GM18868 (cell line): ENCODE results near the gene NUMBL.
"Not testable (repeated sequence)": the region's sequence is repeated elsewhere in the genome, so short reads cannot be mapped to it uniquely, and the experiment has no call there.

Experiments used
- ATAC-seq: cut with Tn5 transposase; IDR thresholded peaks from one replicate; pipeline ENCODE4 v1.9.1; 2021; ENCODE audit warnings: mild to moderate bottlenecking, moderate library complexity; ENCODE audit not compliant: unreplicated experiment

NUMBL gene

GRCh38 chr19:40667602-40668001, 22.8 kb downstream of the NUMBL start:
- ATAC-seq: no peak

GRCh38 chr19:40666803-40667438, 23.5 kb downstream of the NUMBL start:
- ATAC-seq: no peak

- no peak for ATAC-seq
Observed at GRCh38 chr19:40663695-40664692, 26.5 kb downstream of the NUMBL start.

- peak; percentile 83 for ATAC-seq
Observed at GRCh38 chr19:40662925-40663694, 27.3 kb downstream of the NUMBL start.

GRCh38 chr19:40661616-40662015, 28.8 kb downstream of the NUMBL start:
- ATAC-seq: no peak

GRCh38 chr19:40659566-40659965, 30.9 kb downstream of the NUMBL start:
- ATAC-seq: no peak

- ATAC-seq: no peak
Observed at GRCh38 chr19:40659116-40659515, 31.3 kb downstream of the NUMBL start.

- ATAC-seq: no peak
Observed at GRCh38 chr19:40658031-40658430, 32.4 kb downstream of the NUMBL start.

- ATAC-seq: not testable (repeated sequence)
Observed at GRCh38 chr19:40655684-40656083, 34.8 kb downstream of the NUMBL start.

- ATAC-seq: not testable (repeated sequence)
Observed at GRCh38 chr19:40652303-40652702, 38.1 kb downstream of the NUMBL start.

- no peak for ATAC-seq
Observed at GRCh38 chr19:40650749-40651305, 39.6 kb downstream of the NUMBL start.

GRCh38 chr19:40649903-40650675, 40.4 kb downstream of the NUMBL start:
- not testable (repeated sequence) for ATAC-seq

- no peak for ATAC-seq
Observed at GRCh38 chr19:40646743-40647254, 43.7 kb downstream of the NUMBL start.

- no peak for ATAC-seq
Observed at GRCh38 chr19:40642757-40643305, 47.6 kb downstream of the NUMBL start.

GRCh38 chr19:40642051-40642706, 48.3 kb downstream of the NUMBL start:
- no peak for ATAC-seq

- ATAC-seq: no peak
Observed at GRCh38 chr19:40641281-40641680, 49.2 kb downstream of the NUMBL start.

- no peak for ATAC-seq
Observed at GRCh38 chr19:40640744-40641143, 49.7 kb downstream of the NUMBL start.

GRCh38 chr19:40639638-40639982, 50.8 kb downstream of the NUMBL start:
- no peak for ATAC-seq

GRCh38 chr19:40638327-40638726, 52.1 kb downstream of the NUMBL start:
- ATAC-seq: no peak
